HK-2 (cell line): ENCODE results near the gene KCNMB2.

Source experiments
- DNase-seq: peaks from one replicate; pipeline ENCODE4 v3.0.0-alpha.2; 2018; ENCODE audit not compliant: unreplicated experiment

The KCNMB2 gene

DNA sequence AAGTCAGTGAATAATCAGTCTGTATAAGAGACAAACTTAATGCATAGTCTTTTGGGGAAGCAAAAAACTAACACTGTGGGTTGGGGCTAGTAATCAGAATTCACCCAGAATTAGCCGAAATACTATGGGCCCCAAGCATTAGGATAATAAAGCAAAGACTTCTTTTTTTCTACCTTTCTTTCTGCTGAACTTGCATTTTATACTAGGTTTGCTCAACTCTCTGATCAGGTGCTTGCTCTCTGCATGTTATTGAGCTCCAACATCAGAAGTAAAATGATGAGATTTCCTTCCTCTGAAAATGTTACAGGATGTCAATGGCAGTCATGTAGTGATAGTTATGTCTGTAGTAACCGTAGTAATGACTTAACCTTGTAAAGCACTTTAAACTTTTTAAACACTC is 216.6 kb downstream of the KCNMB2 start:
- DNase-seq = no peak

- DNase-seq = no peak
Observed at GRCh38 chr3:178754852-178755510, 218.7 kb downstream of the KCNMB2 start.

DNA sequence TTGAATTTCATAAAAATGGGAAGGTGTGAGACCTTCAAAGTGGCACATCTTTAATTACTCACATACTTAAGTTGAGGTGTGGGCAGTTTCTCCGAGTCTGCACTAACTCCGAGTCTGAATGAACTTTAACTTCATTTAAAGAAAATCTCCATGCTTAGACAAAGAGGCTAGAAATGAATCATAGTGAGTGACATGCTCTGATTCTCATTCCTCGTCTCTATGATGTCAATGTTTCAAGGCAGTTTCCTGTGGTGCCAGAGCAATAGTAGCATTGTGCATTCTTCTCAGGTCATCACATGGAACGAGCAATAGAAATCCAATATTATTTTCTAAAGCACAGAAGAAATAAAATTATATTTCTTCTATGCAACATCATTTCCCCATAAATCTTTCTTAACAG is 224.8 kb downstream of the KCNMB2 start:
- no peak for DNase-seq

DNA sequence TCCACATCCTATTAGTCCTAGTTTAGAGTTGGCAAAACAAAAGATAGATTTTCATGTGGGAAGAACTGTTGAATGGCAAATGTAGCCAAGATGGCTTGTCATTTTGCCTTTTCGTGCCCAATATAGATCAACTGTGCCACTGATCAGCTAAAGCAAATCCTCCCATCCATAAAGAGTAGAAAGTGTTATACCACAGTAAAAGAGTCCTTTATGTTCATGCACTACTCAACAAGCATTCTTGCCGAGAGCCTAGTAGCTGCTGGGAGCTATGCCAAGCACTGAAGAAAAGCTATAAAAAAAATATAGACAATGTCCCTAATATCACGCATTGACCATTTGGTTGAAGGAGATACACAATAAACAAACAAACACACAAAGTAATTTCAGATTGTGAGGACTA is 225.2 kb downstream of the KCNMB2 start:
- DNase-seq = no peak

GRCh38 chr3:178762385-178762784 is 226.1 kb downstream of the KCNMB2 start:
- DNase-seq = no peak

- DNase-seq = no peak
Observed at GRCh38 chr3:178765472-178765871, 229.2 kb downstream of the KCNMB2 start.

DNA sequence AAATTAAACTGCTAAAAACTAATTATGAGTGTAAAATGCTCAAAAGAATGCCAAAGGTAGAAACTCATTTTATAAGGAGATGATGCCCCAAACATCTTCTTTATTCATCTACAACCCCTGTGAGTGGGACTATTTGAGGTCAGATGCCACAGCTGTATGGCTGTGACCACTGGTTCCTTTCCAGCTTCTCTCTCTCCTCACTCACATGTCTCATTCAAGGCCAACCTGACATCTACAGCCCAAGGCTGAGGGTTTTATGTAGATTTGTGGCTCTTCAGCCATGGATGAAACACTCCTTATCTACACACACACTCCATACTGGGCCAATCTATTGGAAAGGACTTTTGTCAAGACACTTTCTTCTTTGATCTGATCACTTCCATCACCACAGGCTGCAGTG is 231.3 kb downstream of the KCNMB2 start:
- no peak for DNase-seq

DNA sequence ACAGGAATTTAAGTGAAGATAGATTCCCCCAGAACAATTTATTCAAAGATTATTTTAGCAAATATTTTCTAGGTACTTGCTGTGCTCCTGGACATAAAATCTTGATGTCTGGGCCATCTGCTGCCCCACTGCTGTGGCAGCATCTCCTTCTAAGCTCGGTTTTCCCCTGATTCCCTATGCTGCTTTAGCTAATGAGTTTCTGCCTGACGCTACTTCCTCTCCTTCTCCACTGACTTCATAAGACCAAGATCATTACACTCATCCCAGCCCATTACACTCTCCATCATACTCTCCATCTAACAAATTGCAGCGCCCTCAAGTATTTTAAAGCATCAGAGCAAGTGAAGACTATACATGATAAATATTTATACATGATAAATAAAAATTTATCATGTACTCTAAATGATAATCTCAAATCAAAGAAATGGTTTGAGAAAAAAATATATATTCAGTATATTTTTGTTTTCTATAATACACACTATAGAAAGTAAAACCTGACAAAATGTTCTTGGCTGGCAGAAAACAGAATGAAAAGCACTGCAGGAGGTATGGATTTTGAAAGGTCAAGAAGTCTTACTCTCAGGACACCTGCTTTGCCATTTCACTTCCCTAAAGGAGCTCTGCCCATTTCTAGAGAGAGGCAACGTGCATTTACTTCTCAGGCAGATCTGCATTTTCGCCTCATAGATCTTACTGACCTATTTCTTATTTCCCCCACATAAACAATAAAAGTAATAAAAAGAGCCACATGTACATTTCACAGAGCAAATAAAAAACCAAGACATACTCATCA is 232.0 kb downstream of the KCNMB2 start:
- no peak for DNase-seq

- no peak for DNase-seq
Observed at GRCh38 chr3:178771511-178771910, 235.3 kb downstream of the KCNMB2 start.

GRCh38 chr3:178772746-178773145 is 236.5 kb downstream of the KCNMB2 start:
- DNase-seq = no peak

- DNase-seq = no peak
Observed at GRCh38 chr3:178773358-178773757, 237.1 kb downstream of the KCNMB2 start.

- DNase-seq = no peak
Observed at GRCh38 chr3:178777718-178778411, 241.6 kb downstream of the KCNMB2 start.

DNA sequence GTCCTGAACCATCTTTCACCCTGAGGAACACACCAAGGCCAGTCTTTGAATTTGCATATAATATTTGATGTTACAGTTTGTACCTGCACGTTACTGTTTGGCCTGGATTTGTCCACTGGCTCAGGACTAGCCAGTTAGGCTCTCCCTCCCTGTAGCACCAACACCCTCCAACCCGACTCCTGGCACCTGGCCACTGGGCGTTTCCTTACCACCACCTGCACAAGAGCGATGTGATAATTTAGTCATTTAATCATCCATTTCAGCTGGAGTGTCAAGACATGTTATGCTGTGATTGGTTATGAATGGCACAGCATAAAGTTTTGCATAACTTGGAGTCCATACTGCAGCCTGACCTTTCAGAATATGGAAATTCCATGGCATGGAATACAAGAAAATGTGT is 242.4 kb downstream of the KCNMB2 start:
- no peak for DNase-seq

DNA sequence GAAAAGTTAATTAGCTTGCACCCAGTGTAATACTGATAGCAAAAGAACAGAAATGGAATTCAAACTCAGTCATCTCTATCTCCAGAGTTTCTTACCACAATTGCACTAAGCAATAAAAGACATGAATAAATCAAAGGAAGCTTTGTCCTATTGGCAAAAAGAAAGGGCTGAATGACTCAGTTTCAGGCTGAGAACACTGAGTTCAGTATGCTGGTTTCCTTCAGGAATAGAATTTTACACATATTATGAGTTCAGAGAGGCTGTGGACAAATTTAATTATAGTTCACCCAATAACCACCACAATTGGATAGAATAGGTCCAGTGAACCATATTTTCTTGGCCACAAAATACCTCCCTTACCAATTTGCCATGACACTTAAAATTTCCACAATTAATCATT is 249.7 kb downstream of the KCNMB2 start:
- DNase-seq = no peak

DNA sequence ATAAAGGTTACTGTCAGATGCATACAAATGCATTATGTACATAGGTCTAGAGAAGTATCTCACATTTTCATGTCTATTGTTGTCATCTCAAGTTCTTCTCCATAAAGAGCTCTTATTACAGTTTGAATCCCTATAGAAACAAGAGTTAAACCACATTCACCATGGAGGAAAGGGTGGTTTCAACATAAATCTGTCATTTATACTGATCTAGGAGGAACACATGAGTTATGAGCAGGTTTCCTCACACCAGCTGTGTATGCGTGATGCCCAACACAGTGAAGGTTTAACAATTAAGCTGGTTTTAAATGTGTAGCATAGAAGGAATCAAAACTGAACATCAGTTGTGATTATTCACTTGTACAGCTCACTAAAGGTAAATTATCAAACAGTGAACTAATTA is 251.7 kb downstream of the KCNMB2 start:
- DNase-seq = no peak

DNA sequence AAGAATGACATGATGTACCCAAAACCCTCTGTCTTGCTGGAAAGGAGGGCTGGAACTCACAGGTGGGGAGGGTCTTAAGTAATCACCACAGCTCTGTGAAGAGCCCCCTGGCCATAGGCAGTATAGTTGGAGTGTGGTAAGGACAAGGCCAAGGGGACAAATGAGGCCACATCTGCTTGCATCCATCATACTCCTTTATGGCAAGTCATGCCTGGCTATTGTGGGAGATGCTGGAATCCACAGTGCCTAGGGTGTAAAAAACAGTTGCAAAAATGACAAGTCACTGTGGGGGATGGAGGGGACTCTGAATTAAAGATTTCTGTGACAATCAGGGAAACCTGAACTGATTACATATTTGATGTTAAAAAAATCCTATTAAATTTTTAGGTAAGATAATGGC is 258.5 kb downstream of the KCNMB2 start:
- DNase-seq = no peak

GRCh38 chr3:178795349-178795748 is 259.1 kb downstream of the KCNMB2 start:
- no peak for DNase-seq

DNA sequence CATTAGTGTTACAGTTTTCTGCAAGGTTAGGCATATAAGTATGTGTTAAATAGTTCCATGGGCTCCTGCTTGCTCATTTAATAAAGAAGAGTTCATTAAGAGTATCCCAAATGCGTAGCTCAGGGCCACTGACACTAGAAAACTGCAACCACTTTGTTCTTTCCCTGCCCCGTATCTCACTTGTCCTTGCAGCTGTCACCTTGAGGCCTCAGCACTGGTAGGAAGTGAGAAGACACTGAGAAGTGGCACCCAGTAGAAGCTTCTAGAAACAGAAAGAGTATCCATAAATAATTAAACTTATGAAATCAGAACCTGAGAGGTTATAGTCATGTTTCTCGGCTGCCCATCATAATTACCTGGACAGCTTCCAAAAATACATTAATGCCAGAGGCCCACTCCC is 266.0 kb downstream of the KCNMB2 start:
- DNase-seq = no peak

GRCh38 chr3:178802993-178803693 is 266.9 kb downstream of the KCNMB2 start:
- DNase-seq = no peak

DNA sequence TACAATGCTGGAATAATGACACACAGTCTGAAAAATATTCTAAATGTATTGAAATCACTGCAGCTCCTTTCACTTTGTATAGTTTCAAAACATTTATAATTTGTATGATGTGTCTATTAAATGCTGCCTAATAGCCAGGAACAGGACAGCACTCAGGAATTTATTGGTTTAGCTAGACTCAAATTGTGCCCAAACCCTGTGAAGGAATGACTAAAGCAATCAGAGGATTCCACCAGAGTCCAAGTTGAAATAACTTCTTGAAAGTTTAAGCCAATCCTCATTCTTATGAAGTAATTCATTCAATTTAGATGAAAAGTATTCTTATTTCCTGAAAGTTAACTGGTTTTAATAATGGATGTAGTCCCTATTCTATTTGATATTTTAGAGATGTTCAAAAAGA is 268.4 kb downstream of the KCNMB2 start:
- DNase-seq = no peak

DNA sequence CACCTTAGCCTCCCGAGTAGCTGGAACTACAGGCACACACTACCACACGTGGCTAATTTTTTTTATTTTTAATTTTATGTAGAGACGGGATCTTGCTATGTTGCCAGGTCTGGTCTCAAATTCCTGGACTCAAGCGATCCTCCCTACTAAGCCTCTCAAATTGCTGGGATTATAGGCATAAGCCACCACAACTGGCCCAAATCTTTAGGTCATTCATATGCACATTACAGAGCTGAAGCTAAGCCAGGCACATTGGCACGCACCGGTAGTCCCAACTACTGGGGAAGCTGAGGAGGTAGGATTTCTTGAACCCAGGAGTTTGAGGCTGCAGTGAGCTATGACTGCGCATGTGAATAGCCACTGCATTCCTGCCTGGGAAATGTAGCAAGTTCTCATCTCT is 269.5 kb downstream of the KCNMB2 start:
- DNase-seq = no peak

DNA sequence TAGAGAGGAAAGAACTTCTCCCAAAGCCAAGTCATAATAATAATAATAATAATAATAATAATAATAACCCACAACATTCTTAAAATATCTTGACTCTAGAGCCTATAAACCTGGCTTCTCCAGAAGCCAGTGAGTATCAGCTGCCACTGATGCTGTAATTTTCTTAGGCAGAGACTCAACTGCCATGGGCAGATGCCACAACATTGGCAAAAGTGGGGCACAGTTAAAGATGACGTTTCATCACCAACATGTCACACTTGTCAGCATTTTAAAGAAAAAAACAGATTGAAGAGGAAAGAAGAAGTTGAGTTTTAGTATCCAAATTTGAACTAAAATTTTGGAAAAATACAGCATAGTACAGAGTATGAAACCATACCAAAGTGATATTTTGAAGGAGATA is 270.4 kb downstream of the KCNMB2 start:
- DNase-seq = no peak
